GM08714 (cell line): Measurements from ENCODE around the gene ADAM23.

Experiments
- H3K4me3 ChIP-seq: fragments of 200-500 bp; sonication (Bioruptor generic); 2 replicates; pipeline ENCODE4 v1.5.1; 2014; ENCODE audit warnings: mild to moderate bottlenecking, low read length, inconsistent platforms
- ZNF274 ChIP-seq: IDR thresholded peaks from 2 replicates; pipeline ENCODE4 v1.6.1; 2012; ENCODE audit warnings: mild to moderate bottlenecking, low read depth, low read length

Gene ADAM23

DNA sequence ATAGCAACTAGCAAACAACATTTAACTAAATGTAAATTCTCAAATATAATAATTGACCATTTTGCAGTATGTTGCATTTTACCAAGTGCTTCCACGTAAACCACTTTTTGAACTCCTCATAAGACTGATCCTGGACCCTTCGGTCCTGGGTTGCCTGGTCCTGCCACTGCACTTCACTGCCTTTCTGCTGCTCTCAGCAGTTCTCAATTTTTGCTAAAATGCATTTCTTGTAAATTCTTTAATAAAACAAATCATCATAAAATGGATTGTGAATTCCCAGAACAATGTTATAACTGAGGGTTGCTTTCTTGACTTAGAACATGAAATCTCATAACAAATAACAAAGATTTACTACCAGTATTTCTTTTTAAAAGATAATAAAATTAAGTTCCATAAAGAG is 12.9 kb upstream of the ADAM23 start:
- TF ChIP-seq ZNF274: no peak
- no peak overlapping the region for H3K4me3 ChIP-seq

DNA sequence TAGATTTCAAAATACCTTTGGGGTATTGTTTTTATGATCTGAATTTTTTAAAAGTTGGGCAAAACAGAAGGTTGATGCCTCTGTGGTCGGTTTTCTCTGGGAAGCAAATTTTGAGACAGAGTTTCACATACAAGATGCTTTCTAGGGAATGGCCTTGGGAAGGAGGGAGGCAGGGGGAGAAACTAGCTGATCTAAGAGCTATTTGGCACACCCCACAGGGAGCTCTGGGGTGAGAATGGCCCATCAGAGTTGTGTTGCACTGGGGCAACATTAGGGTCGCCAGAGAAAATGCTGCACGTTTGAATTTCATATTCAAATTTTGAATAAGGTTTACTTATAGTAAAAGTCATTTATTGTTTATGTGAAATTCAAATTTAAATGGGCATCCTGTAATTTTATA is 11.9 kb upstream of the ADAM23 start:
- H3K4me3 ChIP-seq: no peak overlapping the region
- no peak for TF ChIP-seq ZNF274

DNA sequence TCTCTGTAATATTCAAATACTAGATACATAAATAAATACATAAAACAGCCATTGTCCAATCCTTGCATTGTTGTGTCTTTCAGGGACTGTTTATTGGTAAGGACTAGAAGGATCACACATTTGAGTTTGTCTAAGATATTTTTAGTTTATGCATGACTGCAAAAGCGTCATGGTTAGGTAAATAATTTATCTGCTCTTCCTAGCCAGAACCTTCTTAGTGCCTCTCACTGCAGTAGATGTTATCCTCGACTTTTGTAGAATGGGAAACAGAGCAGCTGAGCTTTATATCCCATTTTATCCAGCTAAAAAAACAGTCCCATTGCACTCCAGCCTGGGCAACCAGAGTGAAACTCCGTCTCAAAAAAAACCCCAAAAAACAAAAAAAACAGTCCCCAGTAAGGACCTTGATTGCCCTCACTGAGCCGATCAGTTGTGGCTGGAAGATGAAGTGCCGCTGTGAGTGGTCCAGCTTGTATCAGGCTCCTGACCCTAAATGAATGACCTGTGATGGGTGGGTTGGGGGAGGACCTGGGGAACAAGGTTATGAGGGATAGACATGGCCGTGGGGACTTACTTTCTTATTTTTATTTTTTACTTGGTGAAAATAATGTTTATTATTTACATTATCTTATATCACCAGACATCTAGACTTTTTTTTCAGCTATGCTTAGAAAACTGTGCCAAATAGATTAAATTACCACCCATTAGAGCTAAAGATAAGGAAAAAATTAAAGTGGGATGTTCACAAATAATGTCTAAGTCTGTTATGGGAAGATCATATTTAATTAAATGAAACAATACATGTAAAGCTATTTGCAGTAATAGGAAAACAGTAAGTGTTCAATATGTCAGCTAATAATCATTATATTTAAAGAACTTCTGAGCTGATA is 10.9 kb upstream of the ADAM23 start:
- TF ChIP-seq ZNF274: no peak
- H3K4me3 ChIP-seq: no peak overlapping the region

DNA sequence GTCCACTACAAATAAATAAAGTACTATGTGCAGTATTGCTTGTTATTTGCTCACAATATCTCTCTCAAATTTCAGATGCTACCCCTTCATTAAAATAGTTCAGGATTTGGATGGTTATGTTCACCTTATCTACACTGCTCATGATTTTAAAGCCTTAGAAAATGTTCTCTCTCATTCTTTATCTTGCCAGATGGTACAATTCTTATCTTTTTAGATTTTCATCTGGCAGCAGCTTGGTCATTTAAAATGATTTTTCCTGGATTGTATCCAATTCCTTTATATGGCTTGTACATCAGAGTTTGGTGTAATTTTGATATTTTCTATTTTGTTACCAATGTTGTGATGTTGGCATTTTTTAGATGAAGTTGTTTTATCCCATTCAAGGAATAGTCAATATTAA is 10.1 kb upstream of the ADAM23 start:
- no peak overlapping the region for H3K4me3 ChIP-seq
- TF ChIP-seq ZNF274: no peak

DNA sequence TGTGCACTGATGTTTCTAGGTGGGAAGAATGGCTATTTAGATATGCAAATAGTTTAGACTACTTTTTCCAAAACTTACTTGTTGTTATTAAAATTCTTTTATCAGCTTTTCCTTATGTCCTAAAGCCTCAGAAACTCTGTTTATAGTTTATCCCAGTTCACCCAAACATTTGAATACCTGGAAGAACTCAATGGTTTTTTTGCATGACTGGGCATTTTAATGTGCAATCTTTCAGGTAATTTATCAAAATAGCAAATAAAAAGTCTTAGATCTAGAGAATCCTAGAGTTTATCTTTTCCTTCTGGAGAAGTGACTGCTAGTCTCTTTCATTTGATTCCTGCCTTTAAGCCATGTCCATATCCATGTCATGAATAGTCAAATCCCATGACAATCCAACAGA is 9.6 kb upstream of the ADAM23 start:
- no peak for TF ChIP-seq ZNF274
- no peak overlapping the region for H3K4me3 ChIP-seq

DNA sequence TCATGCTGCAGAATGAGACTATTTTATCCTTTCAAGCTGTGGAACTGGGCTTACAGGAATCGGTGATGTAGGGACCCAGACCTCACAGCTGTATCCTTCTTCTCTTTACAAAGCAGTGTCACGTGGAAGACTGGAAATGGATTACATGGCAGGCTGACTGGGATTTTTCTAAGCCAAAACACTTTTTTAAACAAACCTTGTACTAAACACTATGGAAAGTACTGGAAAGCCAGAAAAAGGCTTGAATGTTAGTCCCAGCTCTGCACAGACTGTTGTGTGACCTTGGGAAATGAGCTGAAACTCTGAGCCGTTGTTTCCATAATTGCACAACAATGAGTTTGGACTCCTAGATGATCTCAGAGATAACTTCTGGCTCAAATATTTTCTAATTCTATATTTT is 7.6 kb upstream of the ADAM23 start:
- no peak for TF ChIP-seq ZNF274
- H3K4me3 ChIP-seq: no peak overlapping the region

DNA sequence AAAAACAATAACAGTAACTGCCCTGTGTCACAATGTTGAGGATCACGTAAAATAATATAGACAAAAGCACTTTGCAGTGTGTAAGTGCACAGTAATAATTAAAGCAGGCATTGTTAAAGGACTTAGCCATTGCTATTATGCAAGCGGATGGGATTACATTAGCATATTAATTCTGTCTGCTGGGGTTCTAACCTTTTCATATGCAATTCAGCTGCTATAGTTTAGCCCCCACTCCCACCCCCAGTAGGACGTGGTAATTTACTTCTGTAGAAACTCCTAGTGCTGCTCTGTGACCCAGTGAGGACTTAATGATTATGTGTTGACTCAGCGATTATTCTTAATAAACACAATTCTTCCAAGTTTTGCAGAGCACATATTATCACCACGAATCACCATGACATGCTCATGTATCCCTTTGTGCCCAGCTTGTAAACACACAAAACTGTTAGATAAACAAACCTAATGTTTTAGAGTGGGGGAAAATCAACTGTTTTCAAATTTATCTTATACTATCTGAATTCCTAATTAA is 5.1 kb upstream of the ADAM23 start:
- no peak for TF ChIP-seq ZNF274
- H3K4me3 ChIP-seq: no peak overlapping the region

DNA sequence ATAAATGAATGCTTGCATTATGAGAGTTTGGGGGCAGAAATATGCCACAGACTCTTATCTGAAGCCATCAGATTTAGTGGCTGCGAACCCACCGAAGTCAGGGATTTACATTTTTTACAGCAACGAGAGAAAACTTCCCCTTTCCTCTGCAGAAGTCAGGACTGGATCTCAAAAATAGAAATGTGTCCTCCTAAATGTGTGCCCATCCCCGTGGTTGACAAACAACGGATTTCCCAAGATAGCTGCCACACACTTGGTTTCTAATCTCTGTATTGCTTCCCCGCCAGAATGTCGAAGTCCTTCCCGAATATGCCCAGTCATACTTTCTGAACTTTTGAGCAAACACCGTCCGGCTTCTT is 879 bp upstream of the ADAM23 start:
- TF ChIP-seq ZNF274: no peak
- no peak overlapping the region for H3K4me3 ChIP-seq

DNA sequence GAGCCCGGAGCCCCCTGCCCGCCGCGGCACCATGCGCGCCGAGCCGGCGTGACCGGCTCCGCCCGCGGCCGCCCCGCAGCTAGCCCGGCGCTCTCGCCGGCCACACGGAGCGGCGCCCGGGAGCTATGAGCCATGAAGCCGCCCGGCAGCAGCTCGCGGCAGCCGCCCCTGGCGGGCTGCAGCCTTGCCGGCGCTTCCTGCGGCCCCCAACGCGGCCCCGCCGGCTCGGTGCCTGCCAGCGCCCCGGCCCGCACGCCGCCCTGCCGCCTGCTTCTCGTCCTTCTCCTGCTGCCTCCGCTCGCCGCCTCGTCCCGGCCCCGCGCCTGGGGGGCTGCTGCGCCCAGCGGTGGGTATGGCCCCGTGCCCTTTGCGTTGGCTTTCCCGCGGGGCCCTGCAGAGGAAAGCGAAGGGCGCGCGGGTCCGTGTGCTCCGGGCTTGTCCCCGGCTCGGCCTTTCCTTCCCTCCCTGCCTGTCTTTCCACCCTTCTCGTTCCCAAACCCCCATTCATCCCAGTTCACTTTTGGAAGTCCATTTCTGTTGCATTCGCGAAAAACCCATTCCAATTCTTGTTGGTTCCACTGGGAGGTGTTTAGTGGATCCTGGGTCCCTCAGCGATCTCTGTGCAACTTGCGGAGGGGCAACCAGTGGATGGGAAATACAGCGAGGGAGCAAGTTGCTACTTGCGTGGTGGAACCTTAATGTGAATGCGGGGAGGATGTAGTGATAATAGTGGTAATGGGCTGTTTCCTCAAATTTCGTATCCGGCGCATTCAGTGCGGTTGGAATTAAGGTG is 599 bp downstream of the ADAM23 start:
- no peak for TF ChIP-seq ZNF274

DNA sequence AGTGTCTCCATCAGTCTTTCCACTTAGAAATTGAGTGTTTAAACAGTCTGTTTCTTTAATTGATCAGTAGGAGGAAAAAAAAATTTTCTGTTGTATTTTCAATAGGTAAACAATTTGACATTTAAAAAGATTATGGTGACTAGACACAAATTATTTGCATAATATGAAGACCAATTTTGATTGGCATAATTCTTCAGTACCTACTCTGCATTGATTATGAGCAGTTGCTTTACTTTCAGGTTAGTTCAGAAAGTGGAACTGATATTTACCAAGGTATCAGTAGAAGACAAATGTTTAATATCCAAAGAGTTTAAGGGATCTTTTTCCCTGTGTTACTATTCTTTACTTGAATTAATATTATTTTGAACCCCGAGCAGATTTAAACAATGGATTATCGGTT is 2.6 kb downstream of the ADAM23 start:
- H3K4me3 ChIP-seq: no peak overlapping the region; the same call in 1 of the 2 replicates
- no peak for TF ChIP-seq ZNF274

More for the DNA sequence above, 599 bp downstream of the ADAM23 start:
- peak overlapping the region; percentile 54 for H3K4me3 ChIP-seq

DNA sequence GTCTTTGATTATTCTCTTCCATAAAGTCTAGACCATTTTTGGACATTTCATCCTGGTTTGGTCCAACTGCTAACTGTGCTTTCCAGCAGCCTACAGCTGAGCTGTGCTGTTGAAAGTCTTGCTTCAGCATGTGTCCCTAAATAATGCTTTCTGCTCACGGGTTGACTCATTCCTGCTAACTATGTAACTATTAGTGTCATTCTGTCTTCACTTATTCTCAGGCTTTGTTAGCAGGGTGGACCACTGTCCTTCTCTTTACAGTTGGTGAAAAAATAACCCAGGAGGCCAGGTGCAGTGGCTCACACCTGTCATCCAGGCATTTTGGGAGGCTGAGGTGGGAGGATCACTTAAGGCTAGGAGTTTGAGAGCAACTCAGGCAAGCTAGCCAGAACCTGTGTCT is 8.9 kb downstream of the ADAM23 start:
- no peak for TF ChIP-seq ZNF274

DNA sequence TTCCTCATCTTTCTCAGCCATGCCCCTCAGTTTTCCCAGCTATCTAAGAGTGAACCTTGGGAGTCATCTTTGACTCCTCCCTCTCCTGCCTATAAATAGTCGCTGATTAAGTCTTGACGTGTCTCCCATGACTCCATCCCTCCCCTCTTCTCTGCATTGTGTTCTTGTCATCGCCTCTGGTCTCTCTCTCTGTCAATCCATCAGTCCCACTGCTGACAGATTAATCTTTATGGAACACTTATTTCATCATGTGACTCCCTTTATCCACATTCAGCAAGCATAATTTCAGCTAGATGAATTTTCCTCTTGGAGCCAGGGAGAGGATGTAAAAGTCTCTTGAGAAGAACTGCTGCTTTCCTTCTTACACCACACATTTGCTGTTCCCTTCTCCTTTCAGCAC is 9.4 kb downstream of the ADAM23 start:
- TF ChIP-seq ZNF274: no peak
- no peak overlapping the region for H3K4me3 ChIP-seq

More for the DNA sequence above, 8.9 kb downstream of the ADAM23 start:
- H3K4me3 ChIP-seq: no peak overlapping the region

DNA sequence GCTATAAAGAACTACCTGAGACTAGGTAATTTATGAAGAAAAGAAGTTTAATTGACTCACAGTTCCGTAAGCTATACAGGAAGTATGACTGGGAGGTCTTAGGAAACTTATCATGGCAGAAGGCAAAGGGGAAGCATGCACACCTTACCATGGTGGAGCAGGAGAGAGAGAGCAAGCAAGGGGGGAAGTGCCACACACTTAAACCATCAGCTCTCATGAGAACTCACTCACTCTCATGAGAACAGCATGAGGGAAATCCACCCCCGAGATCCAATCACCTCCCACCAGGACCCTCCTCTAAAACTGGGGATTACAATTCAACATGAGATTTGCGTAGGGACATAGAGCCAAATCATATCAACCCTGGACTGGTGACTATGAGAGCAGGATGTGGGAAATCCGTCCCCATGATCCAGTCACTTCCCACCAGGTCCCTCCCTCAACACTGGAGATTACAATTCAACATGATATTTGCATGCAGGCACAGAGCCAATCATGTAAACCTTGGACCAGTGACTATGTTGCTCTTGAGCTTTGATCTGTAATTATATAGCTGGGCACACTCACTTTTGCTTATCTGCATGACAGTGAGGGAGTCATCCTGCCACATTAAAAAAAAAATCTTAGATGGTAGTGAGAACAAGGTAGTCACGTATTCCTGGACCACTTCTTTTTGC is 12.9 kb downstream of the ADAM23 start:
- H3K4me3 ChIP-seq: no peak overlapping the region
- no peak for TF ChIP-seq ZNF274

DNA sequence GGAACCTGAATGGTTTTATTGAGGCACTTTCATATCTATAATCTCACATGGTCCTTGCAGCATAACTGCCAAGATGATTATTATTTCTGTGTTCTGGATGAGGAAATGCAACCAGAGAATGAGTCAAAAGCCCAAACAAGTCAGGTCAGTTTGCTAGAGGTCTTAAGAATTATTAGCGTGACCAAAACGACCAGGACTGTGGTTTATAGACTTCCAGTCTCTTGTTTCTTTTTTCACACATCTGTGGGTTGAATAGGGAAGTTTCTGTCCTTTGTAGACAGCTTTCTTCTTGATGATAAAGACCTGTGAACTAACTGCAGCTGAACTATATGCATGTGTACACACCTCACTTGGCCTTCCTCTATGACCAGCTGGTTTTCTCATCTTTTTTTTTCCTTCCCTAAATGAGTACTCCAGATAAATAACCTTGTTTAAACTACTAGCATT is 13.9 kb downstream of the ADAM23 start:
- no peak overlapping the region for H3K4me3 ChIP-seq
- TF ChIP-seq ZNF274: no peak

DNA sequence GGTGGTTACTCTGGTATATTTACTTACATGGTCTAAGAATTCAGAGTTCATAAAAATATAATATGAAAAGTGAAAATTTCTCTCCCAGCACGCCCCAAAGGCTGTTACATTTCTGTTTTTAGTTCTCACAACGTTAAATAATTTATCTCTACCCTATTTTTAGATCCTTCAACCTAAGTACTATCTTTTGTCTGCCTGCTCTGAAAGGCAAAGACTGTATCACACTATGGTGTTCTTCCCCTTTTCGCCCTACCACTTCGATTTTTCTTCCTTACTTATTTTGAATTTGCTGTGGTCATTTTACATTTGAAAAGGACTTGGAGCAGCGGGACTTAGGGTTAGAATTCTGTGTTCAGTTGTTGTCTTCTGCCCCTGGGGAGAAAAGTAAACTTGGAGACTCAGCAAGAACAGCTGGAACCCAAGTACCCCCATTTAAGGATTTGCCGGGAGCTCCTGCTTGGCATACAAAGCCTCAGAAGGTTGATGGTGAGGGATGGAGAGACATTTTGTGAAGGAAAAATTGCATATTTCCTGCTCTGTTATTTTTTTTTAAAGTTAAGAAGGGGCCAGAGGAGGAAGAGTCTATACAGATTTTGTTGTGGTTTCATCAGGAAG is 19.0 kb downstream of the ADAM23 start:
- TF ChIP-seq ZNF274: no peak
- no peak overlapping the region for H3K4me3 ChIP-seq
